PFSK-1 (cell line): Measurements from ENCODE around the gene RASA1.

Experiments
- FOXP2 ChIP-seq: optimal IDR thresholded peaks from 2 replicates; pipeline ENCODE3; 2011; ENCODE audit warnings: borderline replicate concordance, control low read depth, inconsistent platforms; ENCODE audit not compliant: insufficient read depth; ENCODE audit errors: extremely low read length, extremely low read depth
- POLR2AphosphoS5 ChIP-seq: IDR thresholded peaks from 2 replicates; pipeline ENCODE4 v1.6.1; 2012; ENCODE audit warnings: low read depth, mild to moderate bottlenecking, control low read depth, low read length, moderate library complexity
- REST ChIP-seq, 2 experiments: IDR thresholded peaks; 2 replicates each; pipeline versions ENCODE4 v1.6.1 to v1.8.0; 2011 to 2012; ENCODE audit warnings: low read depth in 2 of 2, low read length in 2 of 2, control low read depth in 1 of 2, inconsistent platforms in 1 of 2, mild to moderate bottlenecking in 1 of 2, moderate library complexity in 1 of 2; ENCODE audit not compliant: insufficient read depth in 1 of 2
- TAF1 ChIP-seq: IDR thresholded peaks from 2 replicates; pipeline ENCODE4 v1.6.1; 2012; ENCODE audit warnings: low read length, control low read depth, borderline replicate concordance; ENCODE audit not compliant: insufficient read depth

- TF ChIP-seq TAF1 (no peak), POLR2AphosphoS5 (no peak), FOXP2 (no peak), REST (IDR thresholded peaks at IDR 0.05; ENCODE audit: insufficient read depth in 1 of 2, low read depth in 2 of 2, low read length in 2 of 2) (no peak)
These were observed 24.4 kb upstream of the RASA1 start for GRCh38 chr5:87243161-87243844.
